CD14-positive monocyte (primary cell): Measurements from ENCODE around the gene ACTG1. TPM values are rescaled to one million over a fixed set of nuclear protein-coding genes. Genes with fewer than 3 reads are reported as not detected.

Source experiments
- DNase-seq, 3 donors: peaks; one replicate each; pipeline ENCODE4 v3.0.0-alpha.2; 2011 to 2022
- H2AFZ ChIP-seq: 2 replicates; pipeline ENCODE4 v1.6.0; 2012; ENCODE audit warnings: mild to moderate bottlenecking, low read depth, low read length, inconsistent platforms; ENCODE audit not compliant: insufficient read depth, poor library complexity, severe bottlenecking
- H3K27ac ChIP-seq, 2 donors: 1 replicate in 1 of 2; 2 replicates in 1 of 2; pipeline ENCODE4 v1.5.1; 2012 to 2013; ENCODE audit warnings: low read length in 2 of 2, control low read depth in 1 of 2, inconsistent platforms in 1 of 2, low read depth in 1 of 2, mild to moderate bottlenecking in 1 of 2
- H3K27me3 ChIP-seq, 2 donors: one replicate each; pipeline versions ENCODE4 v1.6.0 to v1.6.1; 2011 to 2013; ENCODE audit warnings: low read length in 2 of 2; ENCODE audit not compliant: control insufficient read depth in 2 of 2, insufficient read depth in 2 of 2
- H3K36me3 ChIP-seq, 2 donors: replicated peaks in 1 of 2; 1 replicate in 1 of 2; 2 replicates in 1 of 2; pipeline versions ENCODE4 v1.5.1 to v1.6.1; 2012 to 2013; ENCODE audit warnings: low read length in 2 of 2, control low read depth in 1 of 2, inconsistent platforms in 1 of 2, mild to moderate bottlenecking in 1 of 2; ENCODE audit not compliant: insufficient read depth in 2 of 2, control insufficient read depth in 1 of 2
- H3K4me1 ChIP-seq, 2 donors: 1 replicate in 1 of 2; 2 replicates in 1 of 2; pipeline versions ENCODE4 v1.5.1 to v1.6.1; 2012 to 2013; ENCODE audit warnings: low read length in 2 of 2, control low read depth in 1 of 2, inconsistent platforms in 1 of 2, mild to moderate bottlenecking in 1 of 2, moderate library complexity in 1 of 2; ENCODE audit not compliant: insufficient read depth in 2 of 2, control insufficient read depth in 1 of 2
- H3K4me2 ChIP-seq: replicated peaks from 2 replicates; pipeline ENCODE3; 2012; ENCODE audit warnings: low read length, moderate library complexity, mild to moderate bottlenecking; ENCODE audit not compliant: poor library complexity, severe bottlenecking; ENCODE audit errors: extremely low read depth
- H3K4me3 ChIP-seq, 3 experiments: fragments of 200-600 bp in 1 of 3; sonication (generic) in 1 of 3; replicated peaks in 1 of 3; 1 replicate in 2 of 3; 2 replicates in 1 of 3; pipeline ENCODE4 v1.5.1; 2011 to 2013; ENCODE audit warnings: low read length in 3 of 3, mild to moderate bottlenecking in 3 of 3, control low read depth in 2 of 3, low read depth in 2 of 3, inconsistent platforms in 1 of 3, moderate library complexity in 1 of 3
- H3K79me2 ChIP-seq: 2 replicates; pipeline ENCODE4 v1.6.0; 2012; ENCODE audit warnings: mild to moderate bottlenecking, control low read depth, inconsistent platforms, low read length, moderate library complexity; ENCODE audit not compliant: insufficient read depth
- H3K9ac ChIP-seq: 2 replicates; pipeline ENCODE4 v1.6.0; 2017; ENCODE audit warnings: low read length, mild to moderate bottlenecking; ENCODE audit not compliant: insufficient read depth, poor library complexity, severe bottlenecking
- H3K9me3 ChIP-seq, 2 donors: replicated peaks in 1 of 2; 1 replicate in 1 of 2; 2 replicates in 1 of 2; pipeline versions ENCODE4 v1.5.1 to v1.6.1; 2012 to 2013; ENCODE audit warnings: low read length in 2 of 2, control low read depth in 1 of 2; ENCODE audit not compliant: control insufficient read depth in 1 of 2, insufficient read depth in 1 of 2
- H4K20me1 ChIP-seq: 2 replicates; pipeline ENCODE4 v1.6.0; 2012; ENCODE audit warnings: mild to moderate bottlenecking, low read length, control low read depth, moderate library complexity; ENCODE audit not compliant: insufficient read depth
- H3K27ac Mint-ChIP-seq, 7 donors: one replicate each; pipeline ENCODE4 v1.8.0; 2020; ENCODE audit warnings: mild to moderate bottlenecking in 7 of 7, mixed read lengths in 7 of 7, moderate library complexity in 6 of 7, inconsistent platforms in 2 of 7
- H3K27me3 Mint-ChIP-seq, 3 donors: one replicate each; pipeline ENCODE4 v1.8.0; 2021 to 2022; ENCODE audit warnings: low read depth in 3 of 3, mild to moderate bottlenecking in 3 of 3, mixed read lengths in 3 of 3, moderate library complexity in 3 of 3, inconsistent platforms in 1 of 3
- H3K36me3 Mint-ChIP-seq, 2 donors: one replicate each; pipeline ENCODE4 v1.8.0; 2020; ENCODE audit warnings: mixed read lengths in 2 of 2, inconsistent platforms in 1 of 2, mild to moderate bottlenecking in 1 of 2
- H3K4me1 Mint-ChIP-seq: one replicate; pipeline ENCODE4 v1.8.0; 2020; ENCODE audit warnings: mild to moderate bottlenecking, mixed read lengths
- H3K4me3 Mint-ChIP-seq, 2 donors: one replicate each; pipeline ENCODE4 v1.8.0; 2020; ENCODE audit warnings: mild to moderate bottlenecking in 2 of 2, mixed read lengths in 2 of 2, moderate library complexity in 1 of 2
- H3K9me3 Mint-ChIP-seq, 7 donors: one replicate each; pipeline ENCODE4 v1.8.0; 2020 to 2022; ENCODE audit warnings: mixed read lengths in 7 of 7, mild to moderate bottlenecking in 6 of 7, moderate library complexity in 6 of 7, inconsistent platforms in 2 of 7
- WGBS: methylation state at CpG from one replicate; pipeline ENCODE4 v1.1.5; 2013; ENCODE audit warnings: missing lambda C conversion rate; ENCODE audit not compliant: insufficient coverage; 5-methylcytosine and 5-hydroxymethylcytosine counted together
- intact Hi-C, 2 donors: fragments of 100-400 bp; cut with micrococcal nuclease; formaldehyde crosslinking; loops; one replicate each; pipeline versions ENCODE4 v1.15.0 to v1.15.1; 2023
- polyA plus RNA-seq, 3 donors: library from polyadenylated mRNA; depleted of rRNA in 1 of 3; unstranded in 2 of 3; stranded (reverse) in 1 of 3; fragments of 300-500 nt in 2 of 3; fragments of >200 nt in 1 of 3; fragmentation: Illumina TruSeq in 2 of 3; gene quantifications; 1 replicate in 2 of 3; 2 replicates in 1 of 3; pipeline ENCODE4 v1.2.3, GENCODE V29; 2012 to 2021
- TF ChIP-seq, protein P1 (sequence below): fragments of 200-600 bp; IDR thresholded peaks from one replicate; pipeline ENCODE4 v1.8.0; 2022; ENCODE audit warnings: antibody characterized with exemption, mild to moderate bottlenecking

ACTG1 gene
- polyA plus RNA-seq, 3 donors = 1,133 to 3,195 (median 1,620) TPM

DNA sequence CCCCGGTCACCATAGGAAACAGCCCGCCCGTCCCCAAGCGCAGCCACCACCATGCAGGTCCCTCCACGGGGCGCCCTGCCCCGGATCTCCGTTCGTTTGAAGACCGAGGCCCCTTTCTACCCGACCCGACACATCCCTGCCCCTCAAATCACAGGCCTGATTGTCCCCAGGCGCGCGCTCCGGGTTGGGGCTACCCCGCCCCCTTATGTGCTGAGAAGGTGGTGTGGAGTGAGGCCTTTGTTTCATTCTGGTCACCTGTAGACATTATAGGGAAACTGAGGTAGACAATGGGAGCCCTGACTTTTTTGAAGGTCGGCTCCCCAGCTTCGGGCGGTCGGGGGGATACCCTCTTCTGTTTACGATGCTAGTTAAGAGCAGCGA lies 763 bp upstream of the ACTG1 start:
- TF ChIP-seq, protein P1, sequence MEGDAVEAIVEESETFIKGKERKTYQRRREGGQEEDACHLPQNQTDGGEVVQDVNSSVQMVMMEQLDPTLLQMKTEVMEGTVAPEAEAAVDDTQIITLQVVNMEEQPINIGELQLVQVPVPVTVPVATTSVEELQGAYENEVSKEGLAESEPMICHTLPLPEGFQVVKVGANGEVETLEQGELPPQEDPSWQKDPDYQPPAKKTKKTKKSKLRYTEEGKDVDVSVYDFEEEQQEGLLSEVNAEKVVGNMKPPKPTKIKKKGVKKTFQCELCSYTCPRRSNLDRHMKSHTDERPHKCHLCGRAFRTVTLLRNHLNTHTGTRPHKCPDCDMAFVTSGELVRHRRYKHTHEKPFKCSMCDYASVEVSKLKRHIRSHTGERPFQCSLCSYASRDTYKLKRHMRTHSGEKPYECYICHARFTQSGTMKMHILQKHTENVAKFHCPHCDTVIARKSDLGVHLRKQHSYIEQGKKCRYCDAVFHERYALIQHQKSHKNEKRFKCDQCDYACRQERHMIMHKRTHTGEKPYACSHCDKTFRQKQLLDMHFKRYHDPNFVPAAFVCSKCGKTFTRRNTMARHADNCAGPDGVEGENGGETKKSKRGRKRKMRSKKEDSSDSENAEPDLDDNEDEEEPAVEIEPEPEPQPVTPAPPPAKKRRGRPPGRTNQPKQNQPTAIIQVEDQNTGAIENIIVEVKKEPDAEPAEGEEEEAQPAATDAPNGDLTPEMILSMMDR = no peak
- Histone ChIP-seq H3K27ac (peak overlapping the region; percentile 84 to 89), H3K79me2 (peaks cover 90% of the 10 kb centered on the region), H4K20me1 (peaks cover 52% of the 10 kb centered on the region), H3K36me3 (peaks cover 28 to 31% of the 10 kb centered on the region in 2 donors), H3K9me3 (no peaks in the 10 kb centered on the region), H3K9ac (peak overlapping the region; percentile 82), H3K4me1 (peaks cover 71 to 88% of the 10 kb centered on the region in 2 donors), H3K4me3 (peak overlapping the region; percentile 60 to 94 (median 73)), H3K4me2 (peak overlapping the region; percentile 91), H2AFZ (peak overlapping the region; percentile 77), H3K27me3 (no peaks in the 10 kb centered on the region)
- H3K4me1 Mint-ChIP-seq = peaks cover 67% of the 10 kb centered on the region
- intact Hi-C loops = loop anchor here in 1 of 2 donors (5.0 kb wide), 2 partner anchors 39 to 116 kb away; partner anchors contain the start of genes BAHCC1 and FAAP100
- peak overlapping the region; percentile 82 to 88 for H3K4me3 Mint-ChIP-seq
- peak; percentile 14 to 36 (median 25) for DNase-seq
- peak overlapping the region; percentile 79 to 94 (median 88) for H3K27ac Mint-ChIP-seq
- H3K9me3 Mint-ChIP-seq = peaks cover 0 to 3% (median 0%) of the 10 kb centered on the region in 7 donors
- H3K36me3 Mint-ChIP-seq = peaks cover 35 to 43% of the 10 kb centered on the region in 2 donors
- 2% methylated on average over 7 of the region's 23 CpGs for whole genome bisulfite sequencing
- H3K27me3 Mint-ChIP-seq = peaks cover 0 to 2% (median 0%) of the 10 kb centered on the region in 3 donors

DNA sequence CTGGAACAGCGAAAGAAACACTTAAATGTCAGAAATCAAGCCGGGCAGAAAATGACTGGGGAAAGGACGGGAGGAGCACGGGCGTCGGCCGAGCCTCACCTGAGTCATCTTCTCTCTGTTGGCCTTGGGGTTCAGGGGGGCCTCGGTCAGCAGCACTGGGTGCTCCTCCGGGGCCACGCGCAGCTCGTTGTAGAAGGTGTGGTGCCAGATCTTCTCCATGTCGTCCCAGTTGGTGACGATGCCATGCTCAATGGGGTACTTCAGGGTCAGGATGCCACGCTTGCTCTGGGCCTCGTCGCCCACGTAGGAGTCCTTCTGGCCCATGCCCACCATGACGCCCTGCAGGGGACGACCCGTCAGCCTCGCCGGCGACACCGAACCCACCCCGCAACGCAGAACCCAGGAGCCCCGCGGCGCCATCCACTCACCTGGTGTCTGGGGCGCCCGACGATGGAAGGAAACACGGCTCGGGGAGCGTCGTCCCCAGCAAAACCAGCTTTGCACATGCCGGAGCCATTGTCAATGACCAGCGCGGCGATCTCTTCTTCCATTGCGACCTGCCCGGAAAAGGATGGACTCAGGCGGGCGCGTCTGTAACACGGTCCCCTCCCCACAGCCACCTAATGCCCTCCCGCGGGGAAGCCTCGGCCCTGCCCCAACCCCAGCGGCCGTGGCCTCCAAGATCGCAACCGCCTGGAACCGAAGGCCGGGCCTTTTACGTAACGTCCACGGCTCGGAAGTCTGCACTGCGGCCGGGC lies 616 bp downstream of the ACTG1 start:
- H3K79me2 ChIP-seq = peaks cover 77% of the 10 kb centered on the region
- peak overlapping the region; percentile 82 to 95 (median 89) for H3K27ac Mint-ChIP-seq
- H3K36me3 ChIP-seq = peaks cover 28 to 31% of the 10 kb centered on the region in 2 donors
- DNase-seq = peak in 1 of 3 donors; percentile 38
- TF ChIP-seq, protein P1 = no peak
- no peaks in the 10 kb centered on the region for H3K9me3 ChIP-seq
- H2AFZ ChIP-seq = no peak overlapping the region
- peaks cover 57 to 76% of the 10 kb centered on the region in 2 donors for H3K4me1 ChIP-seq
- H3K4me2 ChIP-seq = peak overlapping the region; percentile 91
- 0% methylated on average over 62 of the region's 62 CpGs for WGBS
- no peaks in the 10 kb centered on the region for H3K27me3 ChIP-seq
- intact Hi-C loops = loop anchor here (2.0 to 5.0 kb wide), 4 partner anchors 25 to 115 kb away; partner anchors contain the start of genes BAHCC1 (in 1 of the 2) and FAAP100 (in 1 of the 2)
- peaks cover 0 to 4% (median 0%) of the 10 kb centered on the region in 7 donors for H3K9me3 Mint-ChIP-seq
- peak overlapping the region; percentile 36 to 70 for H3K27ac ChIP-seq
- H3K4me1 Mint-ChIP-seq = peaks cover 67% of the 10 kb centered on the region
- H3K27me3 Mint-ChIP-seq = peaks cover 0 to 2% (median 0%) of the 10 kb centered on the region in 3 donors
- peak overlapping the region; percentile 82 for H3K9ac ChIP-seq
- peak overlapping the region; percentile 95 to 96 for H3K4me3 Mint-ChIP-seq
- peaks cover 35 to 45% of the 10 kb centered on the region in 2 donors for H3K36me3 Mint-ChIP-seq
- H3K4me3 ChIP-seq = peak overlapping the region; percentile 75 to 94 (median 83)
- peaks cover 57% of the 10 kb centered on the region for H4K20me1 ChIP-seq
